Activated CD4-positive, alpha-beta T cell treated with anti-CD3 and anti-CD28 coated beads, Interleukin-2, amount 50 U/mL, for 16 hours (primary cell): Measurements from ENCODE around the gene RAB4B.
"Not testable (repeated sequence)": the region's sequence is repeated elsewhere in the genome, so short reads cannot be mapped to it uniquely, and the experiment has no call there.

Source experiments
- DNase-seq: peaks from one replicate; pipeline ENCODE4 v3.0.0-alpha.2; 2020

Gene RAB4B

DNA sequence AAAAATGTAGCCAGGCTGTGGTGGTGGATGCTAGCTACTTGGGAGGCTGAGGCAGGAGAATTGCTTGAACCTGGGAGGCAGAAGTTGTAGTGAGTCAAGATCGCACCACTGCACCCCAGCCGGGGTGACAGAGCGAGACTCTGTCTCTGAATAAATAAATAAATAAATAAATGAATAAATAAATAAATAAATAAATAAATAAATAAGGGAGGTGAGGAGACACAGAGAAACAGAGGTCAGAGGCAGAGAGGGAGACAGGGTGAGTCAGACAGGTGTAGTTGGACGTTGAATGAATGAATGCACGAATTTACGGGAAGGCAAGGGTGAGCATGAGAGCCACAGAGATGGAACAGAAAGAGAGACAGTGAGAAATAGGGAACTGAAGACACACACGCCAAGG is 3.1 kb downstream of the RAB4B start:
- no peak for DNase-seq

- DNase-seq: no peak
Observed at GRCh38 chr19:40783711-40784110, 5.7 kb downstream of the RAB4B start.

DNA sequence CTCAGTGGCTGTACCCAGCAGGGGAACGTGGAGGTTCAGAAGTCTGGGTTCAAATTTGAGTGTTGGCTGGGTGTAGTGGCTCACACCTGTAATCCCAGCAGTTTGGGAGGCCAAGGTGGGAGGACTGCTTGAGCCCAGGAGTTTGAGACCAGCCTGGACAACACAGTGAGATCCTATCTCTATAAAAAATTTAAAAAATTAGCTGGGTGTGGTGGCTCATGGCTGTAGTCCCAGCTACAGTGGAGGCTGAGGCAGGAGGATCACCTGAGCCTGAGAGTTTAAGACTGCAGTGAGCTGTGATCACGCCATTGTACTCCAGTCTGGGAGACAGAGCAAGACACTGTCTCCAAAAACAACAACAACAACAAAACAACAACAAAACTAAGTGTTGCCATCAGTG is 6.1 kb downstream of the RAB4B start:
- not testable (repeated sequence) for DNase-seq

DNA sequence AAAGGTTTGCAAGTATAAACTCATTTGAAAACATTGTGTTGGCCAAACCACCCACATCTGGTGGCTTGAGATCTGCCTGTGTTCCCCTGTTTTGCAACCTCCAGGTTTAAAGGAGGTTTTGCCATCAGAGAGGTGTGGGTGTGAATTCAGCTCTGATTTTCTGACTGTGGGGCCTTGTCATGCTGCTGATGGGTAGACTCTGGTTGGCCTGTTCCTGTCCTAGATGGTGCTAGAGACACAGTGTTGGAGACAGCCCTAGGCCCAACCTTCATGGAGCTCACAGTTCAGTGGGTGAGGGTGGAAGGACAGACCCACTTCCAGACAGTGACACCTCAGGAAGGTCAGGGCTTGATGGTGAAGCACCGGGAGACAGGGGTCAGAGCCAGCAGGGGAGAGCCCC is 7.5 kb downstream of the RAB4B start:
- DNase-seq: no peak

- no peak for DNase-seq
Observed at GRCh38 chr19:40786060-40787037, 8.3 kb downstream of the RAB4B start.

DNA sequence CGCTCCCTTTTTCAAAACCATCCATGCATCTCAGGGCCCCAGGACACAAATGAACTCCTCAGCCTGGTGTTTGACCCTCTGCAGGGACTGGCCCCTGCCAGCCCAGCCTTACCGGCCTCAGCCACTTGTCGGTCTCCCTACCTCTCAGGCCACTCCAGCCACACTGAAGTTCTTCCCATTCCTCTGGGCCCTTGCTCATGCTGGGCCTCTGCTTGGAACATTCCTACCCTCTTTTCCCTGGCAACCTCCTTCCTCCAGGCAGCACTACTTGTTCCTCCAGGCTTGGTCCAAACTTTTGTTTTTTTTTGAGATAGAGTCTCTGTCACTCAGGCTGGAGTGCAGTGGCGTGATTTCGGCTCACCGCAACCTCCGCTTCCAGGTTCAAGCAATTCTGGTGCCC is 13.3 kb downstream of the RAB4B start:
- DNase-seq: no peak

GRCh38 chr19:40791996-40792395 is 13.9 kb downstream of the RAB4B start:
- DNase-seq: no peak

DNA sequence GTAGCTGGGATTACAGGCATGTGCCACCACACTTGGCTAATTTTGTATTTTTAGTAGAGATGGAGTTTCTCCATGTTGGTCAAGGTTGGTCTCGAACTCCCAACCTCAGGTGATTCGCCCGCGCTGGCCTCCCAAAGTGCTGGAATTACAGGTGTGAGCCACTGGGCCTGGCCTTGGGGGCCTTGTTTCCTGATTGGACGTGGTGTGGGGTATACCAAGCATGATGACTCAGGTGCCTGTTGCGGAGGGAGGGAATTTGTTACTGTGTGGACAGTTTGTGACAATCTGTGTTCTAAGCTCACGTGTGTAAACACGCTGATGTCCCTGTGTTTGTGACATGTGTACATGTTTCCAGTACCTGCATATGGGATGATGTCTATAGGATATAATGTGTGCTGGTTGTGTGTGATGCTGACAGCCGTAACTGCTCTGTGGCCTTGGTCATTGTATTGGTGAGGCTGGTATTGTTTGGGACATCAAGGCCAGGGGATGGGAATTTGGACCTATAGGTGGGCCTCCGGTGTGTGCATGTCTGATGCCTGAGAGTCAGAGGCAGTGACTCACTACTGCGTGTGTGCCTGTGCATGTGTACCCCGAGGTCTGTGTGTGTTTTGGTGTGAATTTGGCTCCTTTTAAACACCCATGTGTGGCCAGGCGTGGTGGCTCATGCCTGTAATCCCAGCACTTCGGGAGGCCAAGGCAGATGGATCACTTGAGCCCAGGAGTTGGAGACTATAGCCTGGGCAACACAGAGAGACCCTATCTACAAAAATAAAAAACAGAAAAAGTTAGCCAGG is 19.3 kb downstream of the RAB4B start:
- no peak for DNase-seq

- peak; percentile 73 for DNase-seq
Observed at GRCh38 chr19:40797963-40798682, 20.1 kb downstream of the RAB4B start.

- peak; percentile 100 for DNase-seq
Observed at GRCh38 chr19:40798683-40799557, 20.9 kb downstream of the RAB4B start, which contains the start of gene EGLN2. Gene EGLN2, plus strand, starts transcription at chr19:40799191. Its CDS starts 1,382 bp downstream, at chr19:40800573.

- DNase-seq: no peak
Observed at GRCh38 chr19:40799558-40800338, 21.7 kb downstream of the RAB4B start.

DNA sequence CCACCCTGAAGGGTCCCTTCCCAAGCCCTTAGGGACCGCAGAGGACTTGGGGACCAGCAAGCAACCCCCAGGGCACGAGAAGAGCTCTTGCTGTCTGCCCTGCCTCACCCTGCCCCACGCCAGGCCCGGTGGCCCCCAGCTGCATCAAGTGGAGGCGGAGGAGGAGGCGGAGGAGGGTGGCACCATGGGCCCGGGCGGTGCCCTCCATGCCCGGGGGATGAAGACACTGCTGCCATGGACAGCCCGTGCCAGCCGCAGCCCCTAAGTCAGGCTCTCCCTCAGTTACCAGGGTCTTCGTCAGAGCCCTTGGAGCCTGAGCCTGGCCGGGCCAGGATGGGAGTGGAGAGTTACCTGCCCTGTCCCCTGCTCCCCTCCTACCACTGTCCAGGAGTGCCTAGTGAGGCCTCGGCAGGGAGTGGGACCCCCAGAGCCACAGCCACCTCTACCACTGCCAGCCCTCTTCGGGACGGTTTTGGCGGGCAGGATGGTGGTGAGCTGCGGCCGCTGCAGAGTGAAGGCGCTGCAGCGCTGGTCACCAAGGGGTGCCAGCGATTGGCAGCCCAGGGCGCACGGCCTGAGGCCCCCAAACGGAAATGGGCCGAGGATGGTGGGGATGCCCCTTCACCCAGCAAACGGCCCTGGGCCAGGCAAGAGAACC is 22.4 kb downstream of the RAB4B start:
- DNase-seq: no peak

- no peak for DNase-seq
Observed at GRCh38 chr19:40800997-40801377, 22.9 kb downstream of the RAB4B start.

DNA sequence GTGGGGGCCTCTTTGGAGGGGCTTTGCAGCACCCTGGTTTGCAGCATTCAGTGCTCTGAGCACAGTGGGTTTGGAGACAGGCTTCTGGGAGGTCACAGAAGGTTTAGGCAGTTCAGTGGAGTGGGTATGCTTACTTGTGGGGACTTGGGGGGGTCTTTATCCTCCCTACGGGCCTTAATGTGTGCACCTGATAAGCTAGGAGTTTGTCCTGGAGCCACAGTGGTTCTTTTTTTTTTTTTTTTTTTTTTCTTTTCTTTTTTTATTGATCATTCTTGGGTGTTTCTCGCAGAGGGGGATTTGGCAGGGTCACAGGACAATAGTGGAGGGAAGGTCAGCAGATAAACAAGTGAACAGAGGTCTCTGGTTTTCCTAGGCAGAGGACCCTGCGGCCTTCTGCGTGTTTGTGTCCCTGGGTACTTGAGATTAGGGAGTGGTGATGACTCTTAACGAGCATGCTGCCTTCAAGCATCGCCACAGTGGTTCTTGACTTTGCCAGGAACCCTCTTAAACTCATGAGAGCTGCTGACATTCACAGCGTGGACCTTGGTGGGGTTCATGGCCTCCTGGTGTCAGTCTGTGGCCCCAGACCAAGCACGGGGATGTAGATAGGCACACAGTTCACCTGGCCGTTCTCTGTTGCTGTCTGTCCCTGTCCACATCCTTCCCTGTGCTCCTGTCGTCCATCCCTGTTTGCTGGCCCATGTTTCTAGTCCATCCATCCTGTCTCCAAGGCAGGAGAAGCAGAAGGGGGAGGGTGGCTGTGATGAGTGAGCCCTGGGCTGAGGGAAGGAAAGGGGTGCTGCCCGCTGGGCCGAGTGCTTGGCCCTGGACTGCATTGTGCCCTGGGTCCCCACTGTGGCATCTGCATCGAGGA is 23.6 kb downstream of the RAB4B start:
- DNase-seq: no peak

DNA sequence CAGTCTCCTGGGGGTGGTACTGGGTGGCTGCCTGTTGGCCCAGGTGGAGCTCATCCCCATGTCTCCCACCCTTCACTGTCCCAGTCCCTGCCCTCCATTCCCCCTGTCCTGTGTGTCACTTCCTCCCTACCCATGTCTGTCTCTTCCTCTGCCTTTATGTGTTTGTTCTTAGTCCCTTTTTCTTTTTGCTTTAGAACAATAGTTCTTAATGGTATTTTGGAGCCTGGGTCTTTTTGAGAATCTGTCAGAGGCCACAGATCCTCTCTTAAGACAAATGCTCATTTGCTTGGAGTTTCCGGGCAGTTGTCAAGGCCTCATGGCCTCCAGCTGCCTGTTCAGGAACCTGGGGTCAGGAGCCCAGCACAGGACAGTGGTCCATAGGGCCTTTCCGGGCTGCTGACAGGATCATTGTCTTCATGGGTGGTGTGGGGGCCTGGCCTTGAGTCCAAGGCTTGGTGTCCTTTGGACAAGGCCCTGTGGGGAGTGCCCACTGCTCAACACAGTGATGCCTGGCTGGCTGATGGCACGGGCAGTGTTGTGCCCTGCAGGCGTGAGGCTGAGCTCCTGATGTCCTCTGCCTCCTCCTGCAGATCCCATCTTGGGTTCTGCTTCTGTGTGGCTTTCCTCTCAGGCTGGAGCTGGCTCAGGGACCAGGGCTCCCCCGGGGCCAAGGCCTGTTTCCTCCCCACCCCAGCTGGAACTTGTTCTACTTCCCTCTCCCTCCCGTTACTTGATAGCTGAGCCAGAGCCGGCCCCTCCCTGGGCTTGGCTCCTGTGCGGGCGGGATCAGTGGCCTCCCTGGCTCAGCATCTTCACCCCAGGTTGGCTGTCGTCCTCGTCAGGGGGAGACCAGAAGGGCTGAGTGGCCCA is 24.5 kb downstream of the RAB4B start:
- no peak for DNase-seq

- no peak for DNase-seq
Observed at GRCh38 chr19:40803170-40803856, 25.3 kb downstream of the RAB4B start.

DNA sequence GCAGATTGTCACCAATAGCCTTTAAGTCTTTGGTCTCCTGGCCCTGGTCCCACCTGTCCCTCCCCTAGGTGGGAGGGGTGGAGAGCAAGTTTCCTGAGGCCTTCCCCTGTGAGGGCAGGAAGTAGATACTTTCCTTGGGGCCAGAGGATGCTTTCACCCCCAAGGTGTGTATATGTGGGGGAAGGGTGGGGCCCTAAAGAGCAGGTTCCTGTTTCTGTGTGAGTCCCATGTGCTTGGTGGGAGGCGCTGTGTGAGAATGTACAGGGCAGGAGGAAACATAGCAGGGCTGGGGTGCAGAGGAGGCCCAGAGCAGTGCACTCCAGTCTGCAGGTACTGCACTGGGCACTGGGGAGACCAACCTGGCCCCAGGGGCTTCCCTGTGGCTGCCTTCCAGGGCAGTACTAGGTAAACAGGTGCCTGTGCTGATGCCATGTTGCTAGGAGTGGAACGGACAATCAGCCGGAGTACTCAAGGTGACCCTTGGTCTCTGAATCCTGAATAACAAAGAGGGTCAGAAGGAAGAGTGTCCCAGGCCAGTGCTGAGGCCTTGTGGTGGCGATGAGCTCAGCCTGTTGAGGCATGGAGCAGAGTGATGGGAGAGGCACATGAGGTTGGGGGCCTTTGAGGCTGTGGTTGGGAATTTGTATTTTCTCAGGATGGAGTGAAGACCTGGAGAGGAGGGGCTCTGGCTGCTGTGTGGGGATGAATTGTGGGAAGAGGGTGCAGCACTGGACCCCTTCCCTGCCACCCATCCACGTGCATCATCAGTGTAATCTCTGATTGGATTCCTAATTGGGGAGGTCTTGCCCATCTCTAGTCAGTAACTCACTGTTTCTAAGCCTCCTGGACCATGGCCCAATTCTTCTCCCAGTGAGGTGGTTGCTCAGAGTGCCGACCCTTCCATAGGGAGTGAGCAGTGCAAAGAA is 26.1 kb downstream of the RAB4B start:
- DNase-seq: peak; percentile 69
